Choroid plexus epithelial cell (primary cell): ENCODE measurements around the gene FFAR3.
"Not testable (repeated sequence)": the region's sequence is repeated elsewhere in the genome, so short reads cannot be mapped to it uniquely, and the experiment has no call there.

Experiments used
- DNase-seq: peaks from one replicate; pipeline ENCODE4 v3.0.0-alpha.2; 2010; ENCODE audit warnings: low read depth
- H3K4me3 ChIP-seq: 2 replicates; pipeline ENCODE4 v1.5.1; 2011; ENCODE audit warnings: low read depth, mild to moderate bottlenecking, control low read depth, low read length, moderate library complexity
- CTCF ChIP-seq: conservative IDR thresholded peaks from 2 replicates; pipeline ENCODE4 v1.5.1; 2011; ENCODE audit warnings: low read depth, mild to moderate bottlenecking, control low read depth, inconsistent platforms, low read length, moderate library complexity

Gene FFAR3

GRCh38 chr19:35375505-35376307 lies 17.4 kb downstream of the FFAR3 start:
- no peak overlapping the region for H3K4me3 ChIP-seq
- DNase-seq, result no peak
- TF ChIP-seq CTCF, result no peak

- no peak for TF ChIP-seq CTCF
- no peak overlapping the region for H3K4me3 ChIP-seq
- no peak for DNase-seq
Measured at GRCh38 chr19:35377656-35378055, 19.4 kb downstream of the FFAR3 start.

GRCh38 chr19:35378356-35378755 lies 20.1 kb downstream of the FFAR3 start:
- DNase-seq, result no peak
- no peak for TF ChIP-seq CTCF
- H3K4me3 ChIP-seq, result no peak overlapping the region

- DNase-seq, H3K4me3 ChIP-seq: not testable (repeated sequence)
Measured at GRCh38 chr19:35379545-35379944, 21.3 kb downstream of the FFAR3 start.

GRCh38 chr19:35379992-35380391 lies 21.7 kb downstream of the FFAR3 start:
- no peak overlapping the region for H3K4me3 ChIP-seq
- DNase-seq, result no peak
- TF ChIP-seq CTCF, result no peak

- DNase-seq, result no peak
- no peak for TF ChIP-seq CTCF
- H3K4me3 ChIP-seq, result no peak overlapping the region
Measured at GRCh38 chr19:35380450-35381124, 22.3 kb downstream of the FFAR3 start.

- DNase-seq, result no peak
Measured at GRCh38 chr19:35381318-35381717, 23.1 kb downstream of the FFAR3 start.

More at GRCh38 chr19:35381318-35381717, 23.1 kb downstream of the FFAR3 start:
- no peak for TF ChIP-seq CTCF
- no peak overlapping the region for H3K4me3 ChIP-seq
